Brain pericyte (primary cell): Measurements from ENCODE around the gene PRKCE.
"Not testable (repeated sequence)": the region's sequence is repeated elsewhere in the genome, so short reads cannot be mapped to it uniquely, and the experiment has no call there.

Experiments
- DNase-seq: peaks from one replicate; pipeline ENCODE4 v3.0.0-alpha.2; 2012; ENCODE audit warnings: low read depth, low spot score

Gene PRKCE

DNA sequence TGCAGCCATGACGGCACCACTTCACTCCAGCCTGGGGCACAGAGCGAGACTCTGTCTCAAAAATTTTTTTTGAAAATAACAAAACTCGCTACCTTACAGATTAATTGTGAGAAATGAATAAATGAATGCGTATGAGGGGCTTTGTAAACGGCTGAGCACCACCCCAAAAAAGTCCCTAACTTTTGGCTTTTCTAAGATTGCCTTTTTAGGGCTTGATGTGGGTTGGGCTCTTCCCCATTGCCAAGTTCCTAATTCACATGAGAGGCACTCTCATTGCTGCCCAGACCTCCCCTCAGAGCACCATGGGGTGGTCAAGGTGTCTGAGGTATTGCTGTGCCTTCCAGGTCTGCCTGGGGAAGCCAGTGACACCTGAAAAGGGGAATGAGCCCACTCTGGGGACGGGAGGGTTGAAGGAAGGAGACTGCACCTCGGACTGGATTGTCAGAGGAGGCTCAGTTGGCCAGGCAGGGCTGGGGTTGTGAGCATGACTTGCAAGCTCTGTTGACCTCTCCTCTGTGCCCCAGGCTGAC is 186.4 kb downstream of the PRKCE start:
- DNase-seq, result no peak

DNA sequence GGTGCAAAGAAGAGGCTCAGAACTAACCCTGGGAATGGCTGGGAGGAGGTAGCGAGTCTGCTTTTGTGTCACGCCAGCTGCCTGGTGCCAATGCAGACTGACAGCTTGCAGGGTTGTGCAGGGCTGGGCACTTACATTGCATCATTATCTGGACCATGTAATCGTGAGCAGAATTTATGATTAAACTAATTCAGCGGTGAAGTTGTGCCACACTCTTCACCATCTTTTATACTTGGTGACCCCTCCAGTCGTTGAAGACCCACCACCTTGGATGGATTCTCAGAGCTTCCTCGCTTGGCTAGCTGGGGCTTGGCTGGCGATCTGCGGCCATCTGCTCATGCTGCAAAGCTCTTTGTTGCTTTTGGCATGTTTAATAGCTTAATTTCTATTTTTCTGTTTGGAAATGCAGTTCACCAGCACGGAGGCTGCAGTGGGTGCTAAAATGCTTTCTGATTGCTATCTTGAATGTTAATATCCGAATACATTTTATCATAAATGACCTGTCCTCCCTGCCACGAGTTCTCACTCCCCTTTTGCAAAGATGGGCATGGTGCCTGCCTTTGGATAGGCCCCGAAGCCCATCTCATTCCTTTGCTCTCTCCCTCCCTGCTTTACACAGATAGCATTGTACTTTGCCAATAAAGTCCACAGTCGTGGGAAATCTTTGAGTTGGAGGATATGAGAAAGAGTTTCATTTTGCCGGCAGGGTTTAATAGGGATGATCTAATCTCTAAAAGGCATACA is 188.2 kb downstream of the PRKCE start:
- no peak for DNase-seq

DNA sequence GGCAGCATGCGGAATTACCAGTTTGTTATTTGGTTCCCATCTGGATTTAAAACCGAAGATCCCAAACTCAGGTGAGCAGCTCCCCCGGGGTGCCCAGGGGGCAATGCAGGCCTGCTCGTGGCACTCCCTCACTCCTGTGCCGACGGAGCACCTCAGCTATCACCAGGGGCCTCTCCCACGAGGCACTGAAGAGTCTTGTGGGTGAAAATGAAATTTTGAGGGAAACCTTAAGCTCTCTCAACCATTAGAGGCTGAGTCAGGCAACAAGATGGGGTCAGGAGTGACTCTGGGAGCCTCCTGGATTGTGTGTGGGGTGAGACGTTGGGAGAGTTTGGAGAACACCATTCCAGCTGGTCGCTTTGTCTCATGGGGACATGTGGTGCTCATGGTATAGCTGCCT is 189.0 kb downstream of the PRKCE start:
- no peak for DNase-seq

DNA sequence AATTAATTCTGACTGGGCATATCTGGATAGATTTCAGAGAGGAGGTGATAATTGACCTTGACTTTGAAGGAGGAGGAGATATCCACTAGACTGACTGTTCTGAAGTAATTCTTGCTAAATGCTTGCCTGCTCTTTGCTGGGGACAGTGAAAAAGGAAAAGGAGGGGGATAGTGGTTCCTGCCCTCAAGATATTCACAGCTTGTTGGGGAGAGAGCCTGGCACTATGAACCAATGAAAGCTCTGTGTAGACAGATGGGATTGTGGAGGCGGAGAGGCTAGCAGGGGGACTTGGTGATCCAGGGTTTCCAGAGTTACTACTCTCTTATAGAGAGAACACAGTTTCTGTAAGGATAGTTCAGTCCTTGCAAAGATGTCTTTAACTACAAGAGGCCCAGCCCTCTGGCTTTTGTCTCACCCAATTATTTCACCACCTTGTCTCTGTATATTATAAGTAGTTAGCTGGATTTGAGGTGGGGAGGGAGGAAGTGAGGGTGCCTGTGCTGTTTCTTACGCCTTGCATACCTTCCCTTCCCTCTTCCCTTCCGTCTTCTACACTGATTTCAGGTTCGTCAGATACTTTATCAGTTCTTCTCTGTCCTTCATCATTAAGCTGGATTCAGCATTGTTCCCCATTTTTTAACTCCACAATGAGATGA is 190.4 kb downstream of the PRKCE start:
- no peak for DNase-seq

DNA sequence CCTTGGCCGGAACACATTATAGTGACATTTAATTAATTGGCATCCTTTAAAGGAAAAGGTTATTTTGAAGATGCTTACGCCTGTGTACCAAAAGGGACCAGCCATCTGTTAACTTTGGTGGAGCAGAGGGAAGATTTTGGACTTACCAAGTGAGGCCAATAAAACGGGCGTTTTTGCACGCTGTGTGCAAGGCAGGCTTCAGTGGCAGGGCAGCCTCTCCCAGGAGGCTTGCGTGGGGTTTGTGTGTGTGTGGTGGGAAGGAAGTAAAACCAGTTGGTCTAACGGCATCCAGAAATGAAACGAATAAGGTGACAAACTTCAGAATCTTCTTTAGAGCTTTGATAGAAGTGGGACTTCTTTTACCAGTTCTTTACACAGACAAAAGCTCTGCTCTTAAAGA is 191.7 kb downstream of the PRKCE start:
- DNase-seq, result no peak

DNA sequence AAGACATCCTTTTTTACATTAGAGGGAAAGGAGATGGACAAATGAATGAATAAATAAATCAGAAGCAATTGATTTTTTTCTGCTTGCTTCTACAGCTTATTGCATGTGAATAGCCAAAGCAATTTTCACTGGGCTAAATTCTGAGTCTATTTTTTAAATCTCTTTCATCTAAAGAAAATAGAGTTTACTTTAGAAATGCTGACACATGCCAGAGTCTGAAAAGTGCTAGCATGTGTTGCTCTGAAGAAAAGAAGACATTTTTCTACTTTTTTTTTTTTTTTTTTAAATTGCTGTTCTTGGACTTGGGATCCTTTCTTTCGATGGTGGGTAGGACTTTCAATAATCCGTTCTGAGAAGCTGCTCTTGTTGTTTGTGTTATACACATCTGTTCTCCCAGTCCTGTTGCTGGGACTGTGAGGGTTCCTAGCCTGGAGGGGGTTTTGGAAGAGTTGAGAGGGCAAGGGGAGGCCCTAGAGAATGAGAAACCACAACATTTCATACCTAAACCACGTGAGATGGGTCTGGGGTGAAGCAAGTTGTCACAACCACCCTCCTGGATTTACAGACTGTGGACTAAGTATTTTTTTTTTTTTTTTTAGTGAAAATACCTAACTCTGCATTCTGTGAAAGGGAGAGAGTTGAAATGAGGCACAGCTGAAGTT is 193.5 kb downstream of the PRKCE start:
- DNase-seq, result no peak

DNA sequence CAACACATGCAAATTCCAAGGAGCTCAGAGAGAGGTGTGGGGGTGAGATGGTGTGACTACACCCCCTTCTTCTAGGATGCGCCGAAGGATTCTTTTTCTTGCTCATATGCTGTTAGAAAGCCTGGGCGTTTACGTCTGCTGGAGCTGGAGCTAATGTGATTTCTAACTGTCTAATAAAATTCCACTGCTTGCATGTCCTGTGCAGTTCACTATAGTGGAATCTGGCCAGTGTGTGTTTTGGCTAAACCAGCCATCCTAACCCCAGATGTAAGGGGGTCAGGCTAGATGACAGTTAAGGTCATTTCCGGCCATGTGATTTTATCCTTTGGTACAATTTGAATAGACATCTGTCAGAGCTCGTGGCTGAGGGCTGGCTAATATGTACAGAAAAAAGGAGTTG is 194.1 kb downstream of the PRKCE start:
- DNase-seq, result no peak

DNA sequence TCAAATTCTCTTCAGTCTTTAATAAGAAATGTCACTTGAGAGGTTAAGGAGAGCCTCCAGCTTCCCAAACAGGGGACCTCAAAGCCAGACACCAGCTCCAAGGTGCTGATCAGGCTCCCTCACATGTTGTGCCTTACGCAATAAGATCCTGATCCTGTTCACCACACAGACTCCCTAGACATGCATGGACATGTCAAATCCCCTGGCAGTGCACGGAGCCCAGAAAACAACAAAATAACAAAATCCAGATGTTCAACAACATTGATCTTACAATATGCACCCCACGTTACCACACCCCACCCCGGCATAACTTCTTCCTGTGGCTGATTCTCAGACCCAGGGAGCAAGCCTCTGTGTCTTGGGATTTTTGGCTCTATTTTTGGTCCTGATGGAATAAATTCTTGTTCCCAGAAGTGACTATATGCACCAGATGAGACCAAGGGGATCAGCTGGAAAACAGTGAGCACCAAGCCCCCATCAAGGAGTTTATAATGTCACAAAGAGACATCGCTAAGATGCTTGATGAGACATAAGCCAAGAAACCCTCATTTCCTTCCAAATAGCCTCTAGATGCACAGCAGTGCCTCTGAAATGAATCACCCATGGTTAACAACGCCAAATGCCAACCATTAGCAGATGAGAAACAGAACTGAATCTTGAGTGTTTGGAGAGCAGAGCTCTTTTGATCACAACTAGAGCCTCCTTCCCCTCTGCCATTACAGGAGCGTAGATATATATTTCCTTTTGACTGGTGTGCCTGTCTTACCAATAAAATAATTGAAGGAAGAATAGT is 198.2 kb downstream of the PRKCE start:
- DNase-seq, result no peak

DNA sequence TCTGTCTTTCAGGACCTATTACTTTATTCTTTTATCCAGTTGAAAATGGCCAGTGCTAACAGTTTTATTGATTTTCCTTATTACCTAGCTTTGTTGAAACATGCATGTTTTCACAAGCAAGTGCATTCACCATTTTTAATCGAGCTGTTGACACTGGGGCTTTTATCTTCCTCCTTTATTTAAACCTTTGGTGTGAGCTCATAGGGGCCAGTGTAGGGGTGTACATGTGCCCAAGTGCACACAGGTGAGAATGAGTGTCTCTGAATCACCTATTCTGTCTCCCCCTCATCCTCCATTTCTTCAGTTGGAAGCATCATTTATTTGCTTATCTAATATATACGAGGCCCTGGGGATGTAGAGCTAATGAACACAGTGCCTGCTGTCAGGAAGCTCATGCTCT is 199.1 kb downstream of the PRKCE start:
- no peak for DNase-seq

DNA sequence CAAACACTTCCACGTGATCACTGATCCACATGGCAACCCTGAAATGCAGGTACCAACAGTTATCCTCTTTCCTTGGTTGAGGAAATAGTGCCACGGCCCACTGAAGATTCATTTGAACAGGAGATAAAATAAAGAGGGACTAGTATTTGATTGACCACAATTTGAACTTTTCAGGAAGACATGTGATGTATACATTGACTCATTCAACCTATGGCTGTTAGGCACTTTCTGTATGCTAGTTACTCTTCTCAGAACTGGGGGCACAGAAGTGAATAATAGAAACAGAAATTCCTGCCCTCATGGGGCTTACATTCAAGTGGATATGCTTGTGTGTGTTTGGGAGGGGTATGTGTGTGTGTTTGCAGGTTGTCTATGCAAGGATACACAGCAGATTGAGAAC is 199.6 kb downstream of the PRKCE start:
- no peak for DNase-seq

DNA sequence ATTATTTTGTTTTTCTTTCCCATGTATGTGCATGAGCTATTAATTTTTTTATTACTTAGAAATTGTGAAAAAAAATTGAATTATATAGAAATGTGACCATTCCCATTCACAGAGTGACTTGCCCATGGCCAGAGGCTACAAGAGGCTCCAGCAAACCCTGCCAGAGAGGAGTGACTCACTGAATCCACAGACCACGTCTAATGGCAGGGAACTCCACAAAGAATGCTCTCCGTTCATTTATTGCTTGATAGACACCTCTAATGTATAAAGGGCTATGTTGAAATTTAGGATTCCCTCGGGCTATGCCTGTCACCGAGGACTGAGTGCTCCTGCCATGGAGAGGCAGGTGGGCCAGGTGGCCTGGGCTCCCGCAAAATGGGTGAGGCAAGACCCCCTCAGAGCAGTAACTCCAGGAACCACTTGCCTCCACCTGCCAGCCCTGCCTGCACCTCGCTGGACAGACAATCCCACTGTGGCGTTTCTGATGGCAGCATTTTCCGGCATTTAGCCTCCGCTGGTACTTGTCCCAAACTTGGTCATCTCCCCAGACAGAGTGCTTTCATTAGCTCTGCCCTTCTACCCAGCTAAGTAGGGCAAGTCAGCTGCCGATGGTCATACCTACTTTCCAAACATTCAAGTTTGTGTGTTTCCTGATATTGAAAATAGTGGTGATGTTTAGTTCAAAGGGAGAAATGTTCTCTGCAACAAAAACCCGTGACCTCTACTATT is 200.3 kb downstream of the PRKCE start:
- DNase-seq, result no peak

DNA sequence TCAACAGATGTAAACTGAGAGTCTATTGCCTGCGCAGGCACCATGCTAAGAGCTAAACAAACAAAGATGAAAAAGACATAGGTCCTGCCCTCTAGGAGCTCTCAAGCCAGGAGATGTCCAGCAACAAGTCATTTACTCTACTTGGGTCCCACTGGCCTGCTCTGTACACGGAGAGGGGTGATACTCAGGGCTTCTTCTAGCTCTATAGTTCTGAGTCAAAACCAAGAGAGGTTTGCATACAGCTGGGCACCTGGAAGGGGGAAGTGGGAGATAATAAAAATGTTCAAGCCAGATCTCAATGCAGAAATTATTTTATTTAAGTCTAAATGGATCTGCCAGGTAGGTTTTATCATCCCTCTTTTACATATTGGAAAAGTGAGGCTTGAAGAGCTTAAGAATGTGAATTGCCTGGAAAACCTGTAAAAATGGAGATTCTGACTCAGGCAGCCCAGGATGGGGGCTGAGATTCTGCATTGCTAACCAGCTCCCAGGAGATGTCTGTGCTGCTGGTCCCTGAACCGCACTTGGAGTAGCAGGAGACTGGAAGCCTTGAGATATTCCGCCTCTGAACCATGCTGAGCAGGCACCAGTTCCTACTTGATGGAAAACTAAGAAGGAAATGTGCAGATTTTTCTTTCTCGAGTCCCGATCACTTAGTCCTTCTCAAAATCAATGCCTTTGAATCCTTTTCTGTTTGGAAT is 201.1 kb downstream of the PRKCE start:
- no peak for DNase-seq

DNA sequence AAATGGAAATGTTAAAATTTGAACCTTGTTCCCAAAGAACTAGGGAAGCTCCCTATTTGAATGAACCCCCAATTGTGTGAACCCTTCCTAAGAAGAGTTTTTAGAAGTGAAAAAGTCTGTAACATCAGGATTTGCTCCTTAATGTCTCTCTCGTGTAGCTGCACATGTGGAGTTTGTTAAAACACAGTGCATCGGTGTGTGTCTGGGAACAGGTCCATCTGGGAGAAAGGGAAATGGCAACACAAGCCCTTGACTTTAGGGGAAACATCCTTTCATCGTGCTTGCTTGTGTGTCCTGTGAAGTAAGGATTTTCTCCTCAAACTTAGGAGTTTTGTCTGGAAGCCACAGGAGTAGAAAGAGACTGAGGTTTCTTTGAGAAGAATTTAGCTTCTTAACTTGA is 203.9 kb downstream of the PRKCE start:
- DNase-seq, result no peak

DNA sequence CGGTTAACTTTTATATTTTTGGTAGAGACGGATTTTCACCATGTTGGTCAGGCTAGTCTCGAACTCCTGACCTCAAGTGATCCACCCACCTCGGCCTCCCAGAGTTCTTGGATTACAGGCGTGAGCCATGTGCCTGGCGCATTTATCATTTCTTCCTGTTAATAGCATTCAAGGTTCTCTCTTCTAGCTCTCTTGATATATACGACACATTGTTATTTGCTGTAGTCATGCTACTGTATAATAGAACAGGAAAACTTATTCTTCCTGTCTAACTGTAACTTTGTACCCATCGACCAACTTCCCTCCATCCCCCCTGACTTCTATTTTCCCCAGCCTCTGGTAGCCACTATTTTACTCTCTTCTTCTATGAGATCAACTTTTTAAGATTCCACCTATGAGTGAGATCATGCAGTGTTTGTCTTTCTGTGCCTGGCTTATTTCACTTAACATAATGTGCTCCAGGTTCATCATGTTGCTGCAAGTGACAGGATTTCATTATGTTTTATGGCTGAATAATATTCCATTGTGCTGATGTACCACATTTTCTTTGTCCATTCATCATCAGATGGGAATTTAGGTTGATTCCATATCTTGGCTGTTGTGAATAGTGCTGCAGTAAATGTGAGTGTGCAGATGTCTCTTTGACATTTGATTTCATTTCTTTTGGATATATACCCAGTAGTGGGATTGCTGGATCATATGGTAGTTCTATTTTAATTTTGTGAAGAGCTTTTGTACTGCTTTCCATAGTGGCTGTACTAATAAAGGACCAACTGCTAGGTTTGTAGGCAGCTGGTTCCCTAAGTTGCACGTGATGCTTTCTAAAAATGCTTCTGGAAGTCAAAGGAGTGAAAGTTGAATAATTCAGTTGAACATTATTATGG is 205.2 kb downstream of the PRKCE start:
- no peak for DNase-seq

DNA sequence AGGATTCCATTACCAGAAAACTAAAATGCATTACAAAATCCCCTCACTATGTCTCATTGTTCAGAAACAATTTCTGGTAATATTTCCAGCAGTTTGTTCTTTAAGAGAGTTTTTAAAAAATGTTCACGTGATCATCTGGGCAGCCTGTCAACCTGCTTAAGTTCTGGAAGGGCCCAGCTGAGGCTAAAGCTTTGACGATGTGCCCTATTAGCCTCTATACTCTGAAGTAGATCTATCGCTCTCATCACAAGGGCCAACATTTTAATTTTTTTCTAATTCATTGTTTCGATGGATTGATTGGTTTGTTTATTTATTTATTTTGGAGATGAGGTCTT is 205.8 kb downstream of the PRKCE start:
- no peak for DNase-seq

DNA sequence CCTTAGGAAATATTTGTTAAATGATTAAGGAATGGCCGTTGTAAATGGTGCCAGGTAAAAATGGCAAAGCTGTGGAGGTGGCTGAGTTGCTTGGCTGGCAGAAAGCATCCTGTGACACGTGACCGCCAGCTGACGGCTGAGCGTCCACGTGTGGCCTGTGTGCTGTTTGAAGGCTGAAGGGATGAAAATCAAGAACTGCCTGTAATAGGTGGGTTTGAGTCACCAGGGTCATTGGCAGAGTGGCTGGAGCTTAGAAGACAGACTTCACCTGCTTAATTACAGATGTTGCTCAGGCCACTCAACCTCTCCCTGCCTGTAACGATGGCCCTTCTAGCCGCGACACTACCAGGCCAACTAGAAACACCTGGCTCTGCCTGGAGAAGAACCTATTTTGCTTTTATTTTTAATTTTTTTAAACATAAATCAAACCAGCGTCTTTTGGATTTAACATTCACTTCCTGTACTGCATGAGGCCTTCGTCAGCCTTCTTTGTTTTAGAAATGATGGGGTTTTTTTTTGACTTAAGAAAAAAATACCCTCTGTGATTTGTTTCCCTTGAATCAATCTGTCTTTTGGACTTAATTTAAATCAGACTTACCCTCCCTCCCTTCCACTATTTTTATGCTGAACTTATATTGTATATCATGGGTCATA is 206.5 kb downstream of the PRKCE start:
- no peak for DNase-seq

DNA sequence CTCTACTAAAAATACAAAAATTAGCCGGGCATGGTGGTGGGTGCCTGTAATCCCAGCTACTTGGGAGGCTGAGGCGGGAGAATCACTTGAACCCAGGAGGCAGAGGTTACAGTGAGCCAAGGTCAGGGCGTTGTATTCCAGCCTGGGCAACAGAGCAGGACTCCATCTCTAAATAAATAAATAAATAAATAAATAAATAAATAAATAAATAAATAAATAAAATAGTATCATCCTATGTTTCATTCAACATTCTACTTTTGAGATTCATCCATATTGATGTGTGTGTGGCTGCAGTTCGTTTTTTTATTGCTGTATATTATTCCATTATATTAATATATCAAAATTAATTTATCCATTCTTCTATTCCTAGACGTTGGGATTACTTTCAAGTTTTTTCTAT is 207.4 kb downstream of the PRKCE start:
- DNase-seq, result not testable (repeated sequence)

DNA sequence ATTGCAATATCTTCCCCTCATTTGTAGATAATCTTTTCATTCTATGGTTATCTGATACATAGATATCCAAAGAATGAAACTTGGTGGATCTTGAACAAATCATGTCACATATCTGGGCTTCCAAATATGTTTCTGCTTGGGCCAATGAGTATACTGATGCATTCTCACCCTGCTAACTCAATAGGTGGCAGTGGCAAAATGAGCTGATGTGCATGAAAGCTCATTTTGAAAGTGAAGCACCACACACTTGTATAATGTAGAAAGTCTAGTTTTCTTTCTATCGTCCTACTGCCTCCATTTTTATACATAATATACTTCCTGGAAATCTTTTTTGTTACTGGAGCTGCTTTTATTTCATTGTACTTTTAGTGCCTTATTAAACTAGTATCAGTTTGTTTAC is 208.2 kb downstream of the PRKCE start:
- DNase-seq, result no peak
